ENCODE measurements around the gene PPP1R26.

The PPP1R26 gene

GRCh38 chr9:135490166-135490870 is 10.7 kb downstream of the PPP1R26 start:
- no peak for DNase-seq

DNA sequence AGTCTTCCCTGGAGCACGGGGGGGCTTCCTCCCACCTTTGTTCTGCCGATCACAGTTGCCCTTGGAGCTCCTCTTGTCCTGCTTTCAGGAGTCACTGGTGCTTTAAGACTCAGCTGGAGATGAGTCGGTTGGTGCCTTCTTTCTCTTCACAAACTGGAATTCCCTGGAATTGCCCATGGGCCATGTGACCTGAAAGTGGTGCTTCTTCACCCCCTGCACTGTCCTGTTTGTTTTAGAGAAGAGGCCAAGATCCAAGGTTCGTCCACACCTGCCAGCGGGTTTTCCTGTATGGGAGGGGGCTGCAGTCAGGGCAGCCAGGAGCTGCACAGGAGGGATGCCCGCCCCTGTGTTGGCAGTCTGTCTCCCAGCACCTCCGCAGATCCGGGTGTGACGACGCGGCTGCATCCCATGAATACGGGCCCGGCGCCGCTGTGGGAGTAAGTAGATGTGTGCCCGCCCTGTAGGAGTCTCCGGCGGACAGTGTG is 11.4 kb downstream of the PPP1R26 start:
- no peak for DNase-seq

DNA sequence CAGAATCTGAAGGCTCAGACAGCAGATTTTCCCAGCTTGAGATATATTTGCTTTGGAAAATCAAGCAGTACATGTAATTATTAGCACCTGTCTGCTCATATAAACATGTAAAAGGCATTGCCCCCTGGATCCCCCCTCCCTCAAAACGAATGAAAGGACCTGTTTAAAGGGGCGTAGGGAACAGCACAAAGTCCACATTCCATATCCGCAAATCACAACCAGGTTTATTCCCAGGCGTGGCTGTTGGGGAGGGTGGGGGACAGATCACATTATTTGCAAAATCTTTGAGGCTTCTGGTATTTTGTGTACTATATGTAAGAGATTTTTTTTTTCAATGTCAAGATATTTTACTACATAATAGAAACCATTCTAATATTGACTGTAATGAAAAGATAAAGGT is 12.2 kb downstream of the PPP1R26 start:
- DNase-seq, result no peak

- DNase-seq, result no peak
These were observed 13.5 kb downstream of the PPP1R26 start for GRCh38 chr9:135492886-135493669.

DNA sequence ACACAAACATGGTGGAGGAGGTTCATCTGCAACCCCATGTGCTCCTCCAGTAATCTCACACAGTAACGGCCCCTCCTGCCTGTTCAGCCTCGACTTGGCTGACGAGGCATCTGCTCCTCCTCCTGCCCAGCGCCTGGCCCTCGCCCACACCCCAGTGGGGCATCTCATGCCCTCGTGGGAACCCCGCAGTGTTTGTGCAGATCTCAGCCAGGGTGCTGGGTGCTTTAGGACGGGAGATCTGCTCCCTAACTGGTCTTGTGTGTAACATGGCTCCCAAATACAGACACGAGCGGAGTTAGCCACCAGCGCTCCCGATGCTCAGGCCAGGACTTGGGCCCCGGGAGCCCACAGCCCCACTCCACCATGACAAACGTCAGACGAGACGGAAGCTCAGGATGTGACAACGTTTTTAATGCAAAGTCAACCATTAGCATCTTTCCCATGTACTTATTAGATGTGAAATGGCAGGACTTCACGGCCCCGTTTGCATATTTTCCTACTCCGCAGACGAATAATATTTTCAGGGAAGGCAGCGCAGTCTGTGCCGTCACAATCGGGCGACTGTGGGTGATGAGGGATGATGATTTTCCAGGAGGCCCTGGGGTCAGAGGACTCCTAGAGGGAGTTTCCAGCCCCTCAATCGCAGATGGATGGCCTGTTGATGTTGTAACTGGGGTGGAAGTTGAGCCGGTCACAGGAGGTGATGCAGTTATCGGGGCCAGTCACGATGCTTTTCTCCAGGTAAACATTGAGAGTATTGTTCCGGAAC is 15.4 kb downstream of the PPP1R26 start:
- no peak for DNase-seq

GRCh38 chr9:135498381-135499126 is 19.0 kb downstream of the PPP1R26 start:
- no peak for DNase-seq

DNA sequence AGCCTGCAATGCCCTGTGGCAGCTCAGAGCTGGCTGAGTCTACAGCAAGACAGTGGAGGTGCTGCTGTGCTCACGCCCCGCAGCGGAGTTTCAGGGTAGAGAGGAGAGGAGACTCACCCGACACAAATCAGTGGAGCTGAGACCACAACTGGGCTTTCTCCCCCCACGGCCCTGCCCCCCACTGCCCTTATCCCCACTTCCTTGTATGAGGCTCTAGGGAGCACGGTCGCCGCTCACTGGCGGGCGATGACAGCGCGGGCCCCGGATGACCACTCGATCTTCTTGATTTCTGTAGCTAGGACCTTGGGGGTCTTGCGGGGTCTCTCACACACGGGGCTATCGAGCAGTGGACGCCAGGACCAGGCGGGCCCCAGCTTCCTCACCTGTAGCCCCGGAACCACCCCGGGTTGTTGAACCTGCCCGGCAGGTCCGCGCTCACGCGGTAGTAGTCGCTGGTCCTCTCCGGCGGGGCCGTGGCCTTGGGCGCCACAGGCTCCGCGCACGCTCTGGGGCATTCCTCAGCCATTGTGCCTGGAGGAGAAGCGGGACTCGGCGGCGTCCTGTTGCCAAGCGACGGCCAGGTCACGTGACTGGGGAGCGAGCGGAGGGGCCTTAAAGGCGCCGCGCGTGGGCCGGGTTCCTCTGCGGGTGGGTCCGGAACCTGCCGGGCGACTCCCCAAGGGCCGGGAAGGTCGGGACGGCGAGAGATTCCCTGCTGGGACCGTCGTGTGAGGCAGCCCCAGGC is 19.9 kb downstream of the PPP1R26 start:
- peak; percentile 67 for DNase-seq

DNA sequence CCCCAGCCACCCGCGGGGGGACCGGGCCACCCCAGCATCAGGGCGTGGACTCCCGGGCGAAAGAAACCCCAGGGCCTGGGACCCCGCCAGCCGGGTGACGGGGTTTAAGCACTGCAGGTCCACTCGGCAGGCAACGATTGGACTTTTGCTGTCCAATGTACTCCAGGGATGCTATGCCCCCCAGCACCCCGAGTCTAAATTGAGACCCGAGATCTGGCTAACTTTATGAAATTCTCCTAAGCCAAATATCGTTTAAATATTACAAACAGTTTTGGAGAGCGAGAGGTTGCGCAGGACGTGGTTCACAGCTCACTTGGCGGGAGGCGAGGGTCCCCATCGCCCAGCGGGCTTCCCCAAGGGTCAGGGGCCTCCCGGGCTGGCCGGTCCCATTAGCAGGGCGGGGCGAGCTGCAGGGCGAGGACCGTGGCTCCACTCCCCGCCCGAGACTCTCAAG is 20.5 kb downstream of the PPP1R26 start:
- no peak for DNase-seq

DNA sequence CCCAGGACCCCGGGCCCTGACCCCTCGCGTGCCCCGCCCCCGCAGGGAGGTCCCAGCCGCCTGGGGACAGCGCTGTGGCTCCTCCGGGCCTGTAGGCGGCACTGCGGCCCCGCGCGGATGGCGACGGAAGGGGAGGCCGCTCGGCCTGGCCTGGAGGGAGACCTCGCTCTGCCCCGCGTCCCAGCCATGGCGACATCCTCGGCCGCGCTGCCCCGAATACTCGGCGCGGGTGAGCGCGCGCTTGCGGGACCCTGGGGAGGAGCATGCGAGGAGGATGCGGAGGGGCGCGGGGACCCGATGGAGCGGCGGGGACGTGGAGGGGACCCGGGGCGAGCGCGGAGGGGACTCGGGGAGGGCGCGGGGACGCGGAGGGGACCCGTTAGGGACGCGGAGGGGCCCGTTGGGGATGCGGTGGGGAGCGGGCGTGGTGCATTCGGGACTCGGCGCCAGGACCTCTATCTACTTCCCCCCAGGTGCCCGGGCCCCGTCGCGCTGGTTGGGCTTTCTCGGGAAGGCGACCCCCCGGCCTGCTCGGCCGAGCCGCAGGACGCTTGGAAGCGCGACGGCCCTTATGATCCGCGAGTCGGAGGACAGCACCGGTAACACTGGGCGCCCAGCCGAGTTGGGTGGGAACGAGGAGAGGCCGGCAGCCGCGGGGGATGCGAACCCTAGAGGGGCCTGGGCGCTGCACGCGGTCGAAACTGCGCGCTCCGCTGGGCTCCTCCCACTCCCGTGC is 21.1 kb downstream of the PPP1R26 start, which contains the start of gene MRPS2:
Gene MRPS2 (plus strand): TSS at position 158 of the 736 bp plus-strand sequence. CDS start 29 bp downstream, at position 187.
- peak; percentile 78 for DNase-seq

- no peak for DNase-seq
These were observed 21.9 kb downstream of the PPP1R26 start for GRCh38 chr9:135501261-135502167.

DNA sequence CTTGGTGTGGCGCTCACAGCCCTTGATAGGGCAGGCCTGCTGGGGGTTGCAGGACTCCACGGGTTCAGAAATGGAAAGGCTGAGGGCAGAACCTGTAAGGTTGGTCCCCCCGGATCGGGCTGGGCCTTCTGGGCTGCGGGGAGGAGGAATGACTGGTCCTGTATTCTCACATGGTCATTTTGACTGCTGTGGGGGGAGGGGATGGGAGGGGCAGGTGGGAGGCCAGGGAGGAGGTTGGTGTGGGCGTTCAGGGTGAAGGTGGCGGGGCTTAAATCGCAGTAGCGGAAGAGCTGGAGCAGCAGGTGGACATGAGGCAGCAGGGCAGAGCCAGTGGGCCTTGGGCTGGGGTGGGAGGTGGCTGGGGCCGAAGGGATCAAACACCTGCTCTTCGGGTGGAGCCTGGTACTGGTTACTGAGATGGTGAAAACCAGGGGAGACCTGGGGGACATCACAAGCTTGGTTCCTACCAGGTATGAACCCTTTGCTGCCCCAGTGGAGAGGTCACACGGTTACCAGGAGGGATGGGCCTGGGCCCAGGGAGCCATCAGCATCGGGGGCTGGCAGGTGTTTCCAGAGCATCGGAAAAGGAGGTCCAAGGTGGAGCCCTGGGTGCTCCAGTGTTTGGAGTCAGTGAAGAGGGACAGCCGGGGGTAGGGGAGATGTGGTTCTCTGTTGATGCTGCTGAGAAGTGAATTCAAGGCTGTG is 22.7 kb downstream of the PPP1R26 start:
- no peak for DNase-seq

DNA sequence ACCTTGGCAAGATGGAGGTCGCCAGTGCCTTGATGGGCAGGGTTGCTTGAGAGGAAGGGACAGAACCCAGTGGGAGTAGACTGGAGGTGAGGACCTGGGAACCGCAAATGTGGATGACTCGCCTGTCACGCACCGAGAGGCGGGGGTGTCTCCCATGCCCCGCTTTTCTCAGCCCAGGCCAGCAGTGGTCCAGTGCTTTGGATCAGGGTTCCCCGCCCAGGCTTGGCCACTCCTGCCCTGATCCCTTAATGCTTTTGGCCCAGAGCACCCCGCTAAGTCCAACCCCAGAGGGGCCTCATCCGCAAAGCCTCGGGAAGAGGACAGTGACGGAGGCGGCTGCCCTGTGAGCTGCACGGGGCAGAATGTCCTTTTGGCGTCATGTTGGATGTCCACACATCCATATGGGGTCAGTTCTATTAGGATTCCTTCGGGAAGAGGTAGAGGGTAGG is 23.3 kb downstream of the PPP1R26 start:
- no peak for DNase-seq

DNA sequence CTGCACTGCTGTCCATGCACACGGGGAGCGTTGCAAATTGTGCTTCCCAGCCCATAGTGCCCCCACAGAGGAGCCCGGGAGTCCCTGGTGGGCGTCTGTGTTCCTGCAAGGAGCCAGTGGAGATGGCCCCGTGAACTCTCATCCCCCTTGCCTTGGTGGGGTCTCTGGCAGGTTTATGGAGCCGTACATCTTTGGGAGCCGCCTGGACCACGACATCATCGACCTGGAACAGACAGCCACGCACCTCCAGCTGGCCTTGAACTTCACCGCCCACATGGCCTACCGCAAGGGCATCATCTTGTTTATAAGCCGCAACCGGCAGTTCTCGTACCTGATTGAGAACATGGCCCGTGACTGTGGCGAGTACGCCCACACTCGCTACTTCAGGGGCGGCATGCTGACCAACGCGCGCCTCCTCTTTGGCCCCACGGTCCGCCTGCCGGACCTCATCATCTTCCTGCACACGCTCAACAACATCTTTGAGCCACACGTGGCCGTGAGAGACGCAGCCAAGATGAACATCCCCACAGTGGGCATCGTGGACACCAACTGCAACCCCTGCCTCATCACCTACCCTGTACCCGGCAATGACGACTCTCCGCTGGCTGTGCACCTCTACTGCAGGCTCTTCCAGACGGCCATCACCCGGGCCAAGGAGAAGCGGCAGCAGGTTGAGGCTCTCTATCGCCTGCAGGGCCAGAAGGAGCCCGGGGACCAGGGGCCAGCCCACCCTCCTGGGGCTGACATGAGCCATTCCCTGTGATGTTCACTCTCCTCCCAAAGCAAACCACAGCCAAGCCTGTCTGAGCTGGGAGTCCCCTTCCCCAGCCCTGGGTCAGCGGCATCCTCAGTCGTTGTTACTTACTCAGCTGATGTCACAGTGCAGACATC is 24.0 kb downstream of the PPP1R26 start:
- no peak for DNase-seq

DNA sequence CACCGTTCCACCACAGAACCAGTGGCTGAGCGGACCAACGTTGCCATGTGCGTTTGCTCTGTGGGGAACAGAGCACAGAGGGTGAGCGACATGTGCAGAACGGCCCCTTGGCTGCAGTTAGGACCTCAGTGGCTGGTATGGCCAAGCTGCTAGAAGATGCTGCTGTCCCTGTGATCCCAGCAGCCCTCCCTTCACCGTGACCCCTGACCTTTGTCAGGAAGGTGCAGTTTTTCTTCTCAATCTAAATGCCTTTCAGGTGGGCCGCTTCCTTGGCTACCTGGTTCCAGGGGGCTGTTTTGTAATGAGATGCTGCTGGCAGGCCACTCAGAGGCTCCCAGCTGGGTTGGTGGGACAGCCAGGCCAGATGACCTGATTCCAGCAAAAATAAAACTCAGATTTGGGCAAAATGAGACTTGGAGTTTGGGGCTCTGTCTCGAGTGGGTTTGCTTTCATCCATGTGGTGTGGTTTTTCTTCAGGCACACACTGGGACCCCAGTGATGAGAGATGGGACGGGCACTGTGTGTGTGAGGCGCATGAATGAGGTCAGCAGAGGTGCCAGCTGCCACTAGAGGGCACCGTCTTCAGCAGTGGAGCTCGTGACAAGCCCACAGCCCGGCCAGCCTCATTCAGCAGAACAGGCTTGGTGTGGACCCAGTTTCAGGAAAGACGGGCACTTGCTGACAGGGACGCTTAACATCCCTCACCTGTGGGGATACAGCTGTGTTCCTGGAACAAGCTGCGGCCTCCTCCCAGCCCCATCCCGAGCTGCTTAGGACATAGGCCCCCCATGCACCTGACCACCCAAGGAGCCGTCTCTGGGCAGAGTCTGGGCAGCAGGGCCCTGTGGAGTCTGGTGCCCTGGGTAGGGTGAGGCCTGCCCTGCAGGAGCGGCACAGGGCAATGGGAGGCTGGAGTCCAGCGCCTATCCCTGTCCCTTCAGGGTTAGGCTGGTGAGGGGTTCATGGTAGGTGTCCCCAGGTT is 25.0 kb downstream of the PPP1R26 start:
- no peak for DNase-seq

- DNase-seq, result no peak
These were observed 26.0 kb downstream of the PPP1R26 start for GRCh38 chr9:135505406-135506187.

Measured in amniotic stem cell (primary cell).